Activated CD8-positive, alpha-beta memory T cell treated with anti-CD3 and anti-CD28 coated beads, Interleukin-2, amount 50 U/mL, for 1 hour (primary cell): ENCODE data around the gene ATP1B2.
"Not testable (repeated sequence)": the region's sequence is repeated elsewhere in the genome, so short reads cannot be mapped to it uniquely, and the experiment has no call there.

Experiments
- DNase-seq: peaks from one replicate; pipeline ENCODE4 v3.0.0-alpha.2; 2020; ENCODE audit errors: extremely low read depth

ATP1B2 gene

GRCh38 chr17:7634384-7634783 is 16.3 kb upstream of the ATP1B2 start:
- DNase-seq = no peak

- no peak for DNase-seq
Observed at GRCh38 chr17:7636163-7636562, 14.6 kb upstream of the ATP1B2 start.

- no peak for DNase-seq
Observed at GRCh38 chr17:7640783-7641182, 9.9 kb upstream of the ATP1B2 start.

GRCh38 chr17:7641635-7642034 is 9.1 kb upstream of the ATP1B2 start:
- DNase-seq = not testable (repeated sequence)

- DNase-seq = no peak
Observed at GRCh38 chr17:7644775-7645174, 6.0 kb upstream of the ATP1B2 start.

- DNase-seq = no peak
Observed at GRCh38 chr17:7646457-7646856, 4.3 kb upstream of the ATP1B2 start.

GRCh38 chr17:7647018-7647417 is 3.7 kb upstream of the ATP1B2 start:
- no peak for DNase-seq

GRCh38 chr17:7651097-7651664 is 455 bp downstream of the ATP1B2 start:
- DNase-seq = no peak

- DNase-seq = no peak
Observed at GRCh38 chr17:7651665-7652387, 1.1 kb downstream of the ATP1B2 start.

GRCh38 chr17:7652388-7653356 is 1.9 kb downstream of the ATP1B2 start:
- DNase-seq = no peak

GRCh38 chr17:7654832-7655540 is 4.3 kb downstream of the ATP1B2 start:
- DNase-seq = no peak

GRCh38 chr17:7655541-7655840 is 4.8 kb downstream of the ATP1B2 start:
- DNase-seq = no peak

GRCh38 chr17:7656958-7657609 is 6.4 kb downstream of the ATP1B2 start:
- no peak for DNase-seq

GRCh38 chr17:7667656-7668406 is 17.1 kb downstream of the ATP1B2 start:
- DNase-seq = no peak

GRCh38 chr17:7668482-7668881 is 17.8 kb downstream of the ATP1B2 start:
- DNase-seq = no peak

- no peak for DNase-seq
Observed at GRCh38 chr17:7673239-7673638, 22.5 kb downstream of the ATP1B2 start.

- no peak for DNase-seq
Observed at GRCh38 chr17:7674934-7675333, 24.2 kb downstream of the ATP1B2 start.

GRCh38 chr17:7676533-7676932 is 25.8 kb downstream of the ATP1B2 start:
- DNase-seq = no peak

- DNase-seq = no peak
Observed at GRCh38 chr17:7677388-7678067, 26.8 kb downstream of the ATP1B2 start.

- no peak for DNase-seq
Observed at GRCh38 chr17:7684851-7685532, 34.3 kb downstream of the ATP1B2 start.
